GM19193 (cell line): ENCODE measurements around the gene EIF2B2.

Experiments
- POLR2A ChIP-seq: IDR thresholded peaks from 4 replicates; pipeline ENCODE4 v1.6.1; 2011; ENCODE audit not compliant: insufficient read depth, insufficient read length; ENCODE audit errors: extremely low read depth

Gene EIF2B2

DNA sequence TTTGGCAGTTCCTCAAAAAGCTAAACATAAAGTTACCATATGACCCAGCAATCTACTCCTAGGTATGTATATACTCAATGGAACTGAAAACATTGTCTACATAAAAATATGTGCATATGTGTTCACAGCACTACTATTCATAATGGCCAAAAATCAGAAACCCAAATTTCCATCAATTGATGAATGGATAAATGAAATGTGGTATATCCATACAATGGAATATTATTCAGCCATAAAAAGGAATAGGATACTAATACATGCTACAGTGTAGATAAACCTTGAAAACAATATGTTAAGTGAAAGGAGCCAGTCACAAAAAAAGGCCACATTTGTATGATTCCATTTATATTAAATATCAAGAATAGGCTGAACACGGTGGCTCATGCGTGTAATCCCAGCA is 57.7 kb downstream of the EIF2B2 start:
- no peak for TF ChIP-seq POLR2A
